T-helper 1 cell treated with Interleukin-12 subunit alpha and Interleukin-12 subunit beta and Interleukin-4 antibody, amounts not matched to agents 30 ng/mL and 1 ng/mL, for 36 hours (primary cell): ENCODE data around the gene CCDC57. TPM values are rescaled to one million over a fixed set of nuclear protein-coding genes. Genes with fewer than 3 reads are reported as not detected.

Source experiments
- intact Hi-C: fragments of 100-400 bp; cut with micrococcal nuclease; formaldehyde crosslinking; loops from one replicate; pipeline ENCODE4 v1.15.1; 2024
- total RNA-seq: library from RNA; stranded (reverse); gene quantifications from 2 replicates; pipeline ENCODE4 v1.2.3, GENCODE V29; 2022

Gene CCDC57
- total RNA-seq, 1 donor from 2014 or later, result 75.3 TPM

DNA sequence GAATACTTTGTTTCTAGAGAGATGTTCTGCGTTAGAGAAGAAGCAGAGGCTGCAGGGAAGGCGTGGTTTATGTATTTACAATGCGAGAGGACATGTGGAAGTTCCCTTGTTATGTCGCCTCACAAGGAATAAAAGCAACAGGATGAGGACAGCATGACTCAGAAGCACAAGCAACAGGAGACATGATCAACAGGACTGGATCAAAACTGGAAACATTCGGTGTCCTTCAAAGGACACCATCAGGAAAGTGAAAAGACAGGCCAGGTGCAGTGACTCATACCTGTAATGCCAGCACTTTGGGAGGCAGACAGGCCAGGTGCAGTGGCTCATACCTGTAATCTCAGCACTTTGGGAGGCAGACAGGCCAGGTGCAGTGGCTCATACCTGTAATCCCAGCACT is 52.6 kb downstream of the CCDC57 start:
- intact Hi-C loops, result no loop called here

DNA sequence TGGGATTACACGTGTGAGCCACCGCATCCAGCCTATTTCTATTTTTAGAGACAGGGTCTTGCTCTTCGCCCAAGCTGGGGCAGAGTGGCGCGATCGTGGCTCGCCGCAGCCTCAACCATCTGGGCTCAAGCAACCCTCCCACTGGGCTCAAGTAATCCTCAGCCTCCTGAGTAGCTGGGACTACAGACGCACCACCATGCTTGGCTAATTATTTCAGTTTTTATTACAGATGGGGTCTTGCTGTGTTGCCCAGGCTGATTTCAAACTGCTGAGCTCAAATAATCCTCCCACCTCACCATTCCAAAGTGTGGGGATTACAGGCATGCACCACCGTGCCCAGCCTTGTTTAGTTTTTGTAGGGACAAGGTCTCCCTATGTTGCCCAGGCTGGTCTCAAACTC is 53.8 kb downstream of the CCDC57 start:
- intact Hi-C loops, result no loop called here

DNA sequence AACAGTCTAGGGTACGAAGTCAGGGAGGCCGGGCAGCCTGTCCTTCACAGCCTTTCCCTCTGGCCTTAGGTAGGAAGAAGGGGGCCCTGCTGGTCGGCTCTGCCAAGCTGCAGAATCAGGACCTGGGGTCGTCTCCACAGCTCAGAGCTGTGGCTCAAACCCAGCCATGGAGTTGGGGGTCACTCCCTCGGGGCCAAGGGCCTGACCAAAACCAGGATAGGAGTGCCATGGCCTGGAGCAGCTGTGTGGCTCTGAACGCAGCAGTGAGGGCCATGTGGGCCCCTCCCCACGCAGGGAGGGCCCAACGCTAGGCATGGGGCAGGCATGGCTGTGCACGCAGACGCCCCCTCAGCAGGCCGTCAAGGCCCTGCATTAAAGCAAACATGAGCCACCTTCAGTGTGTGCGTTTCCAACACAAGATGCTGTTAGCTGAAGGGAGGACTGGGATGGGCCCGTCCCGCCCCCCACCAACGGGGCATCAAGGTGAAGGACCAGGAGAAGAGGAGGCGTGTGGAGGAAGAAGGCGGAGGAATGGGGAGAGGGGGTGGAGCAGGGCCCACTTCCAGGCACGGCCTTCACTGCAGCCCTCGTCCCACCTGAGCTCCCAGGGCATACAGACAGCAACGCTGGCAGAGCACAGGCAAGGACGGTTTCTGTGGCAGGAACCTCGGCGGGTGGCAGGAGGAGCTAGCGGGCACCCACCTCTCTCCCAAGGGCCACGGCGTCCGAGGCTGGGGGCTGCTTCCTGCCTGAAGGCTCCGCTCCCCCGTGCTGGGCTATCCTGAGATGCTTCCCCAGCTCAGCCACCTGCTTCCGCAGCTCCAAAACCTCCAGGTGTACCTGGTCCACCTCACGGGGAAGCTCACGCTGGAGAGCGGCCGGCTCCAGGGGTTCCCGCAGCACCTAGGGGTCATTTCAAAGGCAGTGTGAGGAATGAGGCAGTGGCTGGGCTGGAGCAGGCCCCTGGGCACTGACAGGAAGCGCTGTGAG is 55.3 kb downstream of the CCDC57 start:
- intact Hi-C loops, result no loop called here

DNA sequence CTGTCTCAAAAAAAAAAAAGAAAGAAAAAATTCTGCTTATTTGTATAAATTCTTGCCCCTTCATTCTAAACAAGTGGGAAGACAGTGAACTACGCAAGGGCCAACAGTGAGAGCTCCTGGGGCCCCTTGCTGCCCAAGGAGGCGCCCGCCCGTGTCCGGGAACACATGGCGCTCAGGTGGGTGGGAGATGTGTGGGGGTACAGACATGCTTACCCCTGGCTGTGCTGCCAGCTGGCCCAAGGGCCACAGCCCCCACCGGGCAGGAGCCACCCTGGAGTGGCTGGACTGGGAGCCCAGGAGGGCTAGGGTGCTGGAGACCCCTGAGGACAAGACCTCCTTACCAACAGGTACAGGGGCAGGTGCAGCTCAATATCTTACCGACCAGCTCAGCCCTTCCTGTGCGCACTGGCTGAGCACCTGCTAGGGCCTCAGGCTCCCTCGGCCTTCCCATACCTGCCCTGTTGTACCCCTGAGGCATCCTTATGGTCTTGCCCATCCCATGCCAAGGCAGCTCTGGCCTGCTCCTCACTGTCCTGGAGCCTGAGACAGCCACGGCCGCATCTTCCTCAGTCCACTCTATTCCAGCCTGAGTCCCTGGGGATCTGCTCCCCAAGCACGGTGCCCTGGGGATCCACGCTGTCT is 56.2 kb downstream of the CCDC57 start:
- intact Hi-C loops, result no loop called here

DNA sequence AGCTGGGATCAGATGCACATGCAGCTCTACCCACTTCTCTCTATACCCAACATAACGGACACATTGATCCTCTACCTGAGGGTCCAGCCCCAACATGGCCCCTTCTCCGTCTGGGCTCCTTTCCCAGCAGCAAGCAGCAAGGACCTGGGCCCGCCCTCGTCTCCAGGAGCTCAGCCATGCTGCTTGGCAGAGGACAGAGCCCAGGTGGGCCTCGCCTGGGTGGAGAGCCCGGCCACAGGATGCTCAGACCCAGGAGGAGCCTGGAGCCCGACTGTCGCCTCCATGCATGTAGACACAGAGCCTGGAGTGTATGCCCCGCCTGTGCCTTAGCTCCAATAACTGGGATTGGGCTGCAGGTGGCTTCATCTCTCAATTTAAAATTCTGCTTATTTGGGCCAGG is 57.0 kb downstream of the CCDC57 start:
- intact Hi-C loops, result loop anchor here (2.0 kb wide), 2 partner anchors 29 to 197 kb away; no protein-coding TSS in a partner anchor

DNA sequence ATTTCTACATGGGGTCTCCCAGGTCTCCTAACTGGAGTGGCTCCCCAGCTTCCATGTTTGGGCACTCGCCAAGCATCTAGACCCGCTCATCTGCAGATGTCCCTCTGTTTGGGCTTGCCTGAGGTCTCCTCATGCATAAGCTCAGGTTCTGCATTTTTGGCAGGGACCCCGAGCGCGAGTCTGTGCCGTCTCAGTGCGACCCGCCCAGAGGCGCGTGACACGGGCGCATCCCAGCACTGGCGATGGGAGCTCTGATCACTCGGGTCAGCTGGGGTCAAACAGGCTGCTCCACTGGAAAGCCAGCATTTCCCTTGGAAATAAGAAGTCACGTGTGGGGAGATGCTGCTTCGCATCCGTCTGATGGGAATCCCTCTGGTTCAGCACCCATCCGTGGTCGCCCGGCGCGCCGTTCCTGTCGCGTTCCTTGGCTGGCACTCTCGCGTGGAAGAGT is 57.7 kb downstream of the CCDC57 start:
- intact Hi-C loops, result loop anchor here (1.0 to 2.0 kb wide), 6 partner anchors 28 to 196 kb away; partner anchors contain the start of genes DUS1L and FASN

DNA sequence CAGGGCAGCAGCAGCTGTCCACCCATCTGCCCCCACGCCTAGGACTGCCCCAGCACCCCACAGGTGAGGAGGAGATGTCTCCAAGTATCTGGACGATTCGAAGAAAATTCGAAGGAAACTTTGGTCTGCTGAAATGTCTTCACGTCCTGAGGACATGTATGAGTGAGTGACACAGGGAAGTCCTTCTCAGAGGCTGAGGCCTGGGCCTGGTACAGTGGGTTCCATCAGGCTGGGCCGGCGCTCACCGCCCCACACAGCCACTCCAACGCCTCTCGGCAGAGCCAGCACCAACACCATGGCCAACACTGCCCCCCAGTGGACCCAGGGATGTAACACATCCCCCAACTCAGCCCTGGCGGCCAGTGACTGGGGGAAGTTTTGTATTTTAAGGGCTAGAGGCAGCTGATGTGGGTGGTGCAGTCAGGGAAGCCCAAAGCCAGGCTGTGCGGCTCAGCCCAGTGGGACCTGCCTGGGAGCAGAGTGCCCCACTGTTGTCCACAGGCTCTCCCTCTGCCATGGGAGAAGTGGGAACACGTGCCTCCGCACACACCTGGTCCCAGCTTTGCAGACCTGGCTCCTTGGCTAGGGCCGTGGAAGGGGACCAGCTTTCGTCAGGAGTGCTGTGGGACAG is 58.8 kb downstream of the CCDC57 start:
- intact Hi-C loops, result loop anchor here (1.0 to 2.0 kb wide), 6 partner anchors 27 to 195 kb away; partner anchors contain the start of genes DUS1L and FASN

DNA sequence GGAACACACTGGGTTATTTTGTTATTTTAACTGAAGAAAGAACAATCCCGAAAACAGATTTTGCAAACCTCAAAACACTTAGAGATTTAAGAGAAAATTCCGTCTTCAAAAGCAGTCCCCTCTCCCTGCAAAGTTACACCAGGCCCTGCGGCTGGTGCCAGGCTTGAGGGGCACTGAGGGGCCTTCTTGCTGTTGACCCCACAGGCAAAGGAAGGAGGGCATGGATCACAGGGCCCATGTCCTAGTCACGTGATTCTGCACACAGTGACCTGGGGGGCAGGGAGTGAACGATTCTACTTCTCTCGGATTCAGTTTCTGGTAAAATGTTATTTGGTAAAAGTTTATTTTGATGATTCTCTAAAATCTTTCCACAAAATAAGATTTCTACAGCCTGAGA is 59.3 kb downstream of the CCDC57 start:
- intact Hi-C loops, result no loop called here

DNA sequence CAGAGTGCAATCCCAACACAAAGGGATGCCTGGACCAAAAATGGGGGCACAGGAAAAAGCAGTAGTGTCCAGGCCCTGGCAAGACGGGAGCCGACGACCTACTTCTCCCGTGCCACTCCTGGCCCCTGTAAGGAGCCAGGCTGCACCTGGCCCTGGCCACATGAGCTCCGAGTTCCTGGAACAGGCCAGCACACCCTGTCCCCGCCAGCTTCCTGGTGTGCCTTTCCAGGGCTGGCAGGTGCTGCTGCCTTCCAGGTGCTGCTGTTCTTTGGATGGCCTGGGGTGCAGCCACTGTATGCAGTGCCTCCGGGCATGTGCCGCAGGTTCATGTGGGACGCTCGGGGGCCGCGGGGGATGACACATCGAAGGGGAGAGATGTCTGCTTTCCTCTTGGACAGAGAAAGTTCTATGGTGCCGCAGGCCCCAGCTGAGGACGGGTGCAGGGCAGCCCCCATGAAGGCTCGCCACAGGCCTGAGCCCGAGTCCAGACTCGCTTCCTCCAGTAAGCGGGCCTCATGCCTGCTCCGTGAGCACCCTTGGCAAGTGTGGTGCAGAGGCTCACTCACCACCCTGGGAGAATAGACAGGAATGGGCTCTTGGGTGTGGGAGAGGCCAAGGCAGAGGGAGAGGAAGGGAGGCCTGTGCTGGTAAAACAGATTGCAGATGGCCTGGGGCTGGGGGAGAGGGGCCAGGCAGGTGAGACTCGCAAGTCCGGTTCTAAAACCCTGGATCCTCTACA is 59.9 kb downstream of the CCDC57 start:
- intact Hi-C loops, result no loop called here

DNA sequence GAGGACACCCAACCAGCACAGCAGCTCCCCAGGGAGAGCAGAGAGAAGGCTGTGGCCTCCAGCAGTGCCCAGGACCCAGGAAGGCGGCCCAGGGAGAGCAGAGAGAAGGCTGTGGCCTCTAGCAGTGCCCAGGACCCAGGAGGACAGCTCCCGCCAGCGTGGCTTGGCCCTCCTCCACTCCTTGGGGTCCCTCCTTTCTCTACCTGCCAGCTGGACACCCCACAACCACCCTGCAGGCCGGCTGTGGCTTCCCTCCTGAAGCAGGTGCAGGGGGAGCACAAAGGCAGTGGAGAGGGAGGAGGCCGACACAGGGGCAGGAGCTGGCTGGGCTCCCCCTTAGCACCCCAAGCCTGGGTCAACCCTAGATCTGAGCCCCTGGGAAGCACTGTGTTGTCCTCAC is 60.5 kb downstream of the CCDC57 start:
- intact Hi-C loops, result no loop called here

DNA sequence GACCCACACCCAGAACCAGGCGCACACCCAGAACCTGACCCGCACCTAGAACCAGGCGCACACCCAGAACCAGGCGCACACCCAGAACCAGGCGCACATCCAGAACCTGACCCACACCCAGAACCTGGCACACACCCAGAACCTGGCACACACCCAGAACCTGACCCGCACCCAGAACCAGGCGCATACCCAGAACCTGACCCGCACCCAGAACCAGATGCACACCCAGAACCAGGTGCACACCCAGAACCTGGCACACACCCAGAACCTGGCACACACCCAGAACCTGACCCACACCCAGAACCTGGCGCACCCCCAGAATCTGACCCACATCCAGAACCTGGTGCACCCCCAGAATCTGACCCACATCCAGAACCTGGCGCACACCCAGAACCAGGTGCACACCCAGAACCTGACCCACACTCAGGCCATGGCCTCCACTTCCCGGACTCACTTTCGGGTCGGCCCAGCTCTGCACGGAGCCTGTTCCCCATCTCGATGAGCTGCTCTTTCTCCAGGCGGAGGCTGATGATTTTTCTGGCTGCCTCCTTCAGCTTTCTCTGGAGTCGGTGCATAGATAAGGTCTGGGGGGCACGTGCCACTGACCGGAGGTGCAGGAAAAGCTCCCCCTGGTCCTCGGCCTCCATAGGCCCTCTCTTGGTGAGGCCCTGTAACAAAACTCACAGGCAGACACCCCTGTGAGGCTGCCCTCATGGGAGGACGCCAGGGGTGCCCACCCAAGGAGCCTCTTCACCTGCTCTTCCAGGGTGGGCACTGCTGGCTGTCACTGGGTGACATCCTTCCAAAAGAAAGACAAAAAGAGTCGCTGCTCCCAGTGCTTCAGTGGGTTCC is 61.3 kb downstream of the CCDC57 start:
- intact Hi-C loops, result no loop called here

DNA sequence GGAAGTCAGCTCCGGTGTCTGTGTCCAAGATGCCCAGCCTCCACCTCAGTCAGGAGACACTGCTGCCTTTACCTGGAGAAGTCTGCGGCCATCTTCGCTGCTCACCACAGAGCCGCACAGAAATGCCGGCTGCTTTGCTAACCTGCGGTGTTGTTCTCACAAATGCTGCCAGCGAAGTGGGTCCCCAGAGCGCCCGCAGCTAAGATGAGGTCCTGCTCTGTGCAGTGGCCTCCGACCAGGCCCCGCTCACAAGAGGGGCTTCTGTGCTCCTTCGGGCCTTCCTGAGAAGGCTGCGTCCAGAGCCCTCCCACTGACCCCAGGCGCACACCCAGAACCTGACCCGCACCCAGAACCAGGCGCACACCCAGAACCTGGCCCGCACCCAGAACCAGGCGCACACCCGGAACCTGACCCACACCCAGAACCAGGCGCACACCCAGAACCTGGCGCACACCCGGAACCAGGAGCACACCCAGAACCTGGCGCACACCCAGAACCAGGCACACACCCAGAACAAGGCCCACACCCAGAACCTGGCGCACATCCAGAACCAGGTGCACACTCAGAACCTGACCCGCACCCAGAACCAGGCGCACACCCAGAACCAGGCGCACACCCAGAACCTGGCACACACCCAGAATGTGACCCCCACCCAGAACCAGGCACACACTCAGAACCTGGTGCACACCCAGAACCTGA is 63.1 kb downstream of the CCDC57 start:
- intact Hi-C loops, result no loop called here

DNA sequence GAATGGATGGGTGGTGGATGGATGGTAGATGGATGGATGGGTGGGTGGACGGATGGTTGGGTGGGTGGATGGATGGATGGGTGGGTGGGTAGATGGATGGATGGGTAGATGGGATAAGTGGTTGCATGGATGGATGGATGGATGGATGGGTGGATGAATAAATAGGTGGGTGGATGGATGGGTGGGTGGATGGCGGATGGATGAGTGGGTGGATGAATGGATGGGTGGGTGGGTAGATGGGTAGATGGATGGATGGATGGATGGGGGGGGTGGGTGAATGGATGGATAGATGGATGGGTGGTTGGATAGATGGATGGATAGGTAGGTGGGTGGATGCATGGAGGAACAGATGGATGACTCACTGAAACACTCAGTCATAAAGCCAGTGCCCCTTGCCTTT is 63.6 kb downstream of the CCDC57 start:
- intact Hi-C loops, result no loop called here

DNA sequence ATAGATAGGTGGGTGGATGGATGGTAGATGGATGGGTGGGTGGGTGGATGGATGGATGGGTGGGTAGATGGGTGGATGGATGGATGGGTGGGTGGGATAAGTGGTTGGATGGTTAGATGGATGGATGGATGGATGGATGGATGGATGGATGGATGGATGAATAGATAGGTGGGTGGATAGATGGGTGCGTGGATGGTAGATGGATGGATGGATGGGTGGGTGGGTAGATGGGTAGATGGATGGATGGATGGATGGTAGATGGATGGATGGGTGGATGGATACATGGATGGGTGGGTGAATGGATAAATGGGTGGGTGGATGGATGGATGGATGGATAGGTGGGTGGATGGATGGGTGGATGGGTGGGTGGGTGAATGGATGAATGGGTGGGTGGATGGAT is 64.6 kb downstream of the CCDC57 start:
- intact Hi-C loops, result no loop called here

DNA sequence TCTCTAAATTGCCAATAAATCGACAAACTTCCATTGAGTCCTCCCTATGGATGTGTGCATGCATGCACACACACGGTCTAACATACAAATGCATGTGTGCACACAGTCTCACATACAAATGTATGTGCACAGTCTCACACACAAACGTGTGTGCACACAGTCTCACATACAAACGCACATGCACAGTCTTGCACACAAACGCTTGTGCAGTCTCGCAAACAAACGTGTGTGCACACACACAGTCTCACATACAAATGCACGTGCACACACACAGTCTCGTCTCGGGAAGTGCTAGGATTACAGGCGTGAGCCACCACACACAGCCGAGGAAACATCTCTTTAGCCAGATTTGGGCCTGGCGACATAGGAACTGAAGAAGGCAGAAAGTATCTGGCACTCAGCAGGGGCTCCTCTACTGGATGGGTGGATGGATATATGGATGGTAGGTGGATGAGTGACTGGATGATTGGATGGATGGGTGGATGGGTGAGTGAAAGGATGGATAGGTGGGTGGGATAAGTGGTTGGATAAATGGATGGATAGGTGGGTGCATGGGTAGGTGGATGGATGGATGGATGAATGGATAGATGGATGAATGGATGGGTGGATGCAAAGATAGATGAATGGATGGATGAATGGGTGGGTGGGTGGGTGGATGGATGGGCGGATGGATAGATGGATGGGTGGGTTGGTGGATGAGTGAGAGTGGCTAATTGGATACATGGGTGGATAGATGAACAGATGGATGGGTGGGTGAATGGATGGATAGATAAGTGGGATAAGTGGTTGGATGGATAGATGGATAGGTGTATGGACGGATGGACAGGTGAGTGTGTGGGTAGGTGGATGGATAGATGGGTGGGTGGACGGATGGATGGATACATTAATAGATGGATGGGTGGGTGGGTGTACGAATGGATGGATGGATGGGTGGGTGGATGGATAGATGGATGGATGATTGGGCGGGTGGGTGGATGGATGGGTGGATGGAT is 65.7 kb downstream of the CCDC57 start:
- intact Hi-C loops, result no loop called here

DNA sequence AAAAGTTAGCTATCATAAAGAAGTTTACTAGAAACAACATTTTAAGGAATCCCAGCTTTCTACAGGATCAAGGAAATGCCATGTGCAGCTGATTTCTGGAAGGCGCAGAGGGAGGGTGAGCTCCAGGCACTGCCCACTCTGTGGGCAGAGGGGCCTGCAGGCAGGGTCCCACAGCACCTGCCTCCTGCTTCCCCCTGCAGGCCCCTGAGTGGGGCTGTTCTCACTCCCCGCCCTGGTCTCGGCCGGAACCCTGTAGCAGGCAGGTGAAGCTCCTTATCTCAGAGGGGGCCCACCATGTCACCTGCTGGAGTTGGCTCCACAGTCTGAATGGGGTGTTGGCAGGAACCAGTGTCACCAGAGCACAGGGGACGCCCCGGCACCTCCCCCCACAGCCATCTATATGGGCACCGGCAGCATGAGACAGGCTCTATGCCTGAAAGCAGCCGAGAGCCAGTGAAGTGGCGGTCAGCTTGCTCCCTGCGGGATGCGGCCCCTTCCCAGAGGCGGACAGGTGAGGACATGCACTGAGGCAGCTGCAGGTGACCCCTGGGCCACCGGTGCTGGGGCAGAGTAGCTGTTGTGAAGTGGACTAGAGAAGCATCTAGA is 67.0 kb downstream of the CCDC57 start:
- intact Hi-C loops, result no loop called here

DNA sequence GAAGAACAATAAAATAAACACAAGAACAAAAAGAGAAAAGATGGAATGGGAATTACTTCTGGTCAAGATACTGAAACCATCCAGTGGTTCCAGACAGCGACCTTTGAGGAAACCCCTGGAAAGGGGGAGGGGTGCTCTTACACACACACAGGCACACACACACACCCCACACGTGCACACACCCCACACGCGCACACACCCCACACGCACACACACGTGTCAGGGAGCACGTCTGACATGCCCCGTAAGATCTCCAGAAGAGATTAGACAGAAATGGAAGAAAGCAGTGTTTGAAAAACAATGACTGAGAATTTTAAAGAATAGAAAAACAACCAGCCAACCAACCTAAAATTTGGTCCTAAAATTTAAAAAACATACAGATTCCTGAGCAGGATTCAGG is 69.3 kb downstream of the CCDC57 start:
- intact Hi-C loops, result no loop called here

DNA sequence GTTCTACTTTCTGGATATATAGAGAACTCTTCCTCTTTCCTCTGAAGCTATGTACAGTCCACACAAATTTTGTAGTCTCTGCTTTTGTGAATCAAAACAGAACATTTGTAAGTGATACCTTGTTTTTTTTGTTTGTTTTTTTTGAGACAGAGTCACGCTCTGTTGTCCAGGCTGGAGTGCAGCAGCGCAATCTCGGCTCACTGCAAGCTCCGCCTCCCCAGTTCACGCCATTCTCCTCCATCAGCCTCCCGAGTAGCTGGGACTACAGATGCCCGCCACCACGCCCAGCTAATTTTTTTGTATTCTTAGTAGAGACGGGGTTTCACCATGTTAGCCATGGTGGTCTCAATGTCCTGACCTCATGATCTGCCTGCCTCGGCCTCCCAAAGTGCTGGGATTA is 72.7 kb downstream of the CCDC57 start:
- intact Hi-C loops, result loop anchor here (1.0 kb wide), 1 partner anchor 20 kb away; no protein-coding TSS in a partner anchor
